Measurements from ENCODE around the gene TBC1D12. TPM values are rescaled to one million over a fixed set of nuclear protein-coding genes. Genes with fewer than 3 reads are reported as not detected.

The TBC1D12 gene
- polyA plus RNA-seq, 1 donor from 2014 or later: 27.9 TPM

DNA sequence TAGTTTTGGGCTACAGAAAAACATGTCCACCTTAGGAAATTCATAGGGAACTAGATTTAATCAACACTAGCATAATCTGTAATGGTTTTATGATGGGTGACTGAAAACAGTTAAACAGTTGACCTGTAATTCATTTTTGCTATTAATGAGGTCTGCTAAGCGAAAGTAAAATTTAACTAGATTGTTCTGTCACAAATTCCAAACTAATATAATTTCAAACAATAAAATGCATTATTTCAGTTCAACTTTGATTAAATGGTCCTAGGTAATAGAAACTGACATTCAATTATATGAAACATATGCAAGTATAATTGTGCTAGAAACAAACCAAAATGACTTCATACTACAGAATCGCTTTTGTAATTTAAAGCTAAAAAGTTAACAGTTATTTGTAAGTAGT is 46.5 kb upstream of the TBC1D12 start:
- H3K4me2 ChIP-seq (ENCODE audit: low read length): no peak overlapping the region

DNA sequence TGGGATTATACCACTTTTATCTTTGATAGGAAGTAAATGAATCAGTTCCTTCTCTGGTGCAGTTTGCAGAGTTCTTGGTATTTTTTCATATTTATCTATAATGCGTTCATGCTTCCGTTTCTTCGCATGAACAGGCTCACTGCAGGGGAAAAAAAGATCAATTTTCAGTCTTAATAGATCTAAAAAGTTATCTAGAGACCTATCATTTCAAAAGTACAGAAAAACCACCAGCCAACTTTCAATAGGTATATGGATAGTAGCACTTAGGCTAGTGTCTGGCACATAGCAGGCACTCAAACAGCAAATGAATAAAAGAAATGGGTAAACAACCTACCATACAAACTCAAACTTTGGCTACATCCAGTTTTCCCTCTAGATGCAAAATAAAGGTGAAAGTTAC is 45.1 kb upstream of the TBC1D12 start:
- no peak overlapping the region for H3K4me3 ChIP-seq (ENCODE audit: low read length)
- H3K27ac ChIP-seq (ENCODE audit: low read length): no peak overlapping the region
- no peaks in the 10 kb centered on the region for H4K20me1 ChIP-seq (ENCODE audit: insufficient read depth)
- H3K9me2 ChIP-seq (ENCODE audit: insufficient read depth, low read length): no peaks in the 10 kb centered on the region
- H3K27me3 ChIP-seq (ENCODE audit: insufficient read depth, low read depth, low read length): no peaks in the 10 kb centered on the region
- H2AFZ ChIP-seq (ENCODE audit: low read depth, low read length): no peak overlapping the region
- no peaks in the 10 kb centered on the region for H3F3A ChIP-seq (ENCODE audit: insufficient read depth, low read length, poor library complexity, severe bottlenecking)
- H3K9ac ChIP-seq (ENCODE audit: low read length): no peak overlapping the region
- no peak overlapping the region for H3K4me2 ChIP-seq (ENCODE audit: low read length)
- no peaks in the 10 kb centered on the region for H3K36me3 ChIP-seq (ENCODE audit: insufficient read depth, low read length)
- H3K9me3 ChIP-seq (ENCODE audit: low read length): no peaks in the 10 kb centered on the region
- H3K79me2 ChIP-seq (replicated peaks; ENCODE audit: insufficient read depth, low read length): peaks cover 6% of the 10 kb centered on the region
- TF ChIP-seq, protein P1, sequence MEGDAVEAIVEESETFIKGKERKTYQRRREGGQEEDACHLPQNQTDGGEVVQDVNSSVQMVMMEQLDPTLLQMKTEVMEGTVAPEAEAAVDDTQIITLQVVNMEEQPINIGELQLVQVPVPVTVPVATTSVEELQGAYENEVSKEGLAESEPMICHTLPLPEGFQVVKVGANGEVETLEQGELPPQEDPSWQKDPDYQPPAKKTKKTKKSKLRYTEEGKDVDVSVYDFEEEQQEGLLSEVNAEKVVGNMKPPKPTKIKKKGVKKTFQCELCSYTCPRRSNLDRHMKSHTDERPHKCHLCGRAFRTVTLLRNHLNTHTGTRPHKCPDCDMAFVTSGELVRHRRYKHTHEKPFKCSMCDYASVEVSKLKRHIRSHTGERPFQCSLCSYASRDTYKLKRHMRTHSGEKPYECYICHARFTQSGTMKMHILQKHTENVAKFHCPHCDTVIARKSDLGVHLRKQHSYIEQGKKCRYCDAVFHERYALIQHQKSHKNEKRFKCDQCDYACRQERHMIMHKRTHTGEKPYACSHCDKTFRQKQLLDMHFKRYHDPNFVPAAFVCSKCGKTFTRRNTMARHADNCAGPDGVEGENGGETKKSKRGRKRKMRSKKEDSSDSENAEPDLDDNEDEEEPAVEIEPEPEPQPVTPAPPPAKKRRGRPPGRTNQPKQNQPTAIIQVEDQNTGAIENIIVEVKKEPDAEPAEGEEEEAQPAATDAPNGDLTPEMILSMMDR (IDR thresholded peaks at IDR 0.05; ENCODE audit: poor library complexity, severe bottlenecking): no peak
- TF ChIP-seq SMC3 (conservative IDR thresholded peaks at IDR 0.05; ENCODE audit: poor library complexity) (no peak), RAD21 (conservative IDR thresholded peaks at IDR 0.05) (no peak), EP300 (conservative IDR thresholded peaks at IDR 0.05; ENCODE audit: poor library complexity, severe bottlenecking) (no peak), EZH2 (IDR thresholded peaks at IDR 0.05; ENCODE audit: borderline replicate concordance, insufficient read depth, low read length, poor library complexity, severe bottlenecking) (no peak), MXI1 (conservative IDR thresholded peaks at IDR 0.05; ENCODE audit: poor library complexity, severe bottlenecking) (no peak)

More for the DNA sequence above, 46.5 kb upstream of the TBC1D12 start:
- no peaks in the 10 kb centered on the region for H4K20me1 ChIP-seq (ENCODE audit: insufficient read depth)
- no peak overlapping the region for H3K9ac ChIP-seq (ENCODE audit: low read length)
- no peaks in the 10 kb centered on the region for H3K9me3 ChIP-seq (ENCODE audit: low read length)
- no peaks in the 10 kb centered on the region for H3K36me3 ChIP-seq (ENCODE audit: insufficient read depth, low read length)
- no peaks in the 10 kb centered on the region for H3K79me2 ChIP-seq (replicated peaks; ENCODE audit: insufficient read depth, low read length)
- H3K9me2 ChIP-seq (ENCODE audit: insufficient read depth, low read length): no peaks in the 10 kb centered on the region
- no peaks in the 10 kb centered on the region for H3F3A ChIP-seq (ENCODE audit: insufficient read depth, low read length, poor library complexity, severe bottlenecking)
- H3K4me3 ChIP-seq (ENCODE audit: low read length): no peak overlapping the region
- no peaks in the 10 kb centered on the region for H3K27me3 ChIP-seq (ENCODE audit: insufficient read depth, low read depth, low read length)
- TF ChIP-seq RAD21 (conservative IDR thresholded peaks at IDR 0.05): no peak
- no peak for TF ChIP-seq EP300 (conservative IDR thresholded peaks at IDR 0.05; ENCODE audit: poor library complexity, severe bottlenecking)
- TF ChIP-seq, protein P2, sequence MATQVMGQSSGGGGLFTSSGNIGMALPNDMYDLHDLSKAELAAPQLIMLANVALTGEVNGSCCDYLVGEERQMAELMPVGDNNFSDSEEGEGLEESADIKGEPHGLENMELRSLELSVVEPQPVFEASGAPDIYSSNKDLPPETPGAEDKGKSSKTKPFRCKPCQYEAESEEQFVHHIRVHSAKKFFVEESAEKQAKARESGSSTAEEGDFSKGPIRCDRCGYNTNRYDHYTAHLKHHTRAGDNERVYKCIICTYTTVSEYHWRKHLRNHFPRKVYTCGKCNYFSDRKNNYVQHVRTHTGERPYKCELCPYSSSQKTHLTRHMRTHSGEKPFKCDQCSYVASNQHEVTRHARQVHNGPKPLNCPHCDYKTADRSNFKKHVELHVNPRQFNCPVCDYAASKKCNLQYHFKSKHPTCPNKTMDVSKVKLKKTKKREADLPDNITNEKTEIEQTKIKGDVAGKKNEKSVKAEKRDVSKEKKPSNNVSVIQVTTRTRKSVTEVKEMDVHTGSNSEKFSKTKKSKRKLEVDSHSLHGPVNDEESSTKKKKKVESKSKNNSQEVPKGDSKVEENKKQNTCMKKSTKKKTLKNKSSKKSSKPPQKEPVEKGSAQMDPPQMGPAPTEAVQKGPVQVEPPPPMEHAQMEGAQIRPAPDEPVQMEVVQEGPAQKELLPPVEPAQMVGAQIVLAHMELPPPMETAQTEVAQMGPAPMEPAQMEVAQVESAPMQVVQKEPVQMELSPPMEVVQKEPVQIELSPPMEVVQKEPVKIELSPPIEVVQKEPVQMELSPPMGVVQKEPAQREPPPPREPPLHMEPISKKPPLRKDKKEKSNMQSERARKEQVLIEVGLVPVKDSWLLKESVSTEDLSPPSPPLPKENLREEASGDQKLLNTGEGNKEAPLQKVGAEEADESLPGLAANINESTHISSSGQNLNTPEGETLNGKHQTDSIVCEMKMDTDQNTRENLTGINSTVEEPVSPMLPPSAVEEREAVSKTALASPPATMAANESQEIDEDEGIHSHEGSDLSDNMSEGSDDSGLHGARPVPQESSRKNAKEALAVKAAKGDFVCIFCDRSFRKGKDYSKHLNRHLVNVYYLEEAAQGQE (IDR thresholded peaks at IDR 0.05; ENCODE audit: borderline replicate concordance): no peak
- no peak for TF ChIP-seq EZH2 (IDR thresholded peaks at IDR 0.05; ENCODE audit: borderline replicate concordance, insufficient read depth, low read length, poor library complexity, severe bottlenecking)
- TF ChIP-seq MXI1 (conservative IDR thresholded peaks at IDR 0.05; ENCODE audit: poor library complexity, severe bottlenecking): no peak
- no peak for TF ChIP-seq TAF1 (IDR thresholded peaks at IDR 0.05; ENCODE audit: low read depth)
- TF ChIP-seq, protein P1 (IDR thresholded peaks at IDR 0.05; ENCODE audit: poor library complexity, severe bottlenecking): no peak
- no peak for TF ChIP-seq SMC3 (conservative IDR thresholded peaks at IDR 0.05; ENCODE audit: poor library complexity)
- no peak overlapping the region for H3K27ac ChIP-seq (ENCODE audit: low read length)
- no peak overlapping the region for H2AFZ ChIP-seq (ENCODE audit: low read depth, low read length)
